ENCODE measurements around the gene SLC35A2. TPM values are rescaled to one million over a fixed set of nuclear protein-coding genes. Genes with fewer than 3 reads are reported as not detected.

The SLC35A2 gene
- total RNA-seq, 4 donors from 2014 or later: 14.0 to 27.9 (median 25.4) TPM

DNA sequence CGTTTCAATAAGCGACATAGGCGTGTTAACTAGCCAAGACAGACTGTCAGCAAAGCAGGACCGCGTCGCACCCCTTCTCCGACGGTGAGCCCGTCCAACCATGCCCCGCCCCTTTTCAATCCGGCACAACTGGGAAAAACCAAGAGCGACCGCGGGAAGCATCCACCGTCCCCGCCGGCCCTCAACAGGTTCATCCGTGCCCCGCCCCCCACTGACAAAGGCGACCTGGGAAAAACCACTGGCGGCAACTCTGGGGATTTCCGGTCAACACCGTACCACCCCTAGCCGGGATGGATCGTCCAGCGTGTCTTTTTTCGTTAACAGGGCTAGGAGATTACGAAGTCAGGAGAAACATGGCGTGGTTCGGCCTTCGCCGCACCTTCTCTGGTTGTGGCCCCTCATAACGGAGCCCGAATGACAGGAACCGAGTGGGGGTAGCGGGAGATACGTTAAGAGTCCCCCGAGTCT, 14.3 kb downstream of the SLC35A2 start:
- intact Hi-C loops (cut with DNase I; ENCODE audit: low total_unique reads): no loop called here
- DNase-seq (ENCODE audit: low spot score in 2 of 2): peak; percentile 67 to 95
- TF ChIP-seq POLR2A (IDR thresholded peaks at IDR 0.05): no peak
- no peak for TF ChIP-seq CTCF (IDR thresholded peaks at IDR 0.05)
- 1 to 49% methylated on average over 32 to 38 of the region's 38 CpGs for WGBS, 2 donors
- H3K4me3 ChIP-seq (ENCODE audit: low read depth, poor library complexity, severe bottlenecking): peak overlapping the region; percentile 50

DNA sequence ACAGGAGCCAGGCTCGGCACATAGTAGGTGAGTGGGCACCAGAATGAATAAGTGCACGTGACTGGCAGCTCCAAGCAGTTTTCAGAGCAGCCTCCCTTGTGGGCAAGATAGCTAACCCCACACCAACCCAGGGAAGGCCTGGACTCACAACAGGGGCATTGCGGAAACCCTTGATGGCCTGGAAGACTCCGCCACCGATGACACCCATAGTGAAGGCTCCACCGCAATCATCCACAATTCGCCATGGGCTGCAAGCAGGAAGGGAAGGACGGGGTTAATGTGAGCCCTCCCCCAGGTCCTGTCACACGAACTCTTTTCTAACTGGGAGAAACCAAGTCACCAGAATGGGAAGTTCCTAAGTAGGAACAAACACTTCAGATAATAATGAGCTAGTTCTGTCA, 14.8 kb downstream of the SLC35A2 start:
- intact Hi-C loops (cut with DNase I; ENCODE audit: low total_unique reads): no loop called here
- TF ChIP-seq CTCF (IDR thresholded peaks at IDR 0.05) (no peak), POLR2A (IDR thresholded peaks at IDR 0.05) (no peak)
- H3K4me3 ChIP-seq (ENCODE audit: low read depth, poor library complexity, severe bottlenecking): no peak overlapping the region
- peak in 1 of 2 donors; percentile 73 for DNase-seq (ENCODE audit: low spot score in 2 of 2)
- WGBS, 2 donors: 38 to 67% methylated on average over 9 of the region's 9 CpGs

DNA sequence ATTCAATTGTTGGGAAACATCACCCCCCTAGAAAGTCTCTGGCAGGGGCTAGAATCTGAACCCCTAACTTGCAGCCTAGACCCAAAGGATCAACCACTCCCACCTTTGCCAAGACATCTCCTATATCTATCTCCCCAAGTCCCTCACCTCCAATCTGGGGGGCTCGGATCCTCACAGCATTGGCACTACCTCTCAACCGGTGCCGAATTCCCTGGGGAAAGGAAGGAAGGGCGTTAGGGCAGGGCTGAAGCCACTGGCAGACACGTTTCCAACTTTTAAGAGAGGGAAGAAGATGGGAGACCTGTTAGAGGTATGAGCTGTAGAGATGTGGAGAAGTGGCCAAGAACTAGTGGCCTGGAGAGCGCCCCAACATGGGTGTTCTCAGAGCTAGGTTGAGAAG, 16.6 kb downstream of the SLC35A2 start:
- peak in 1 of 2 donors; percentile 29 for DNase-seq (ENCODE audit: low spot score in 2 of 2)
- 71 to 91% methylated on average over 6 of the region's 6 CpGs for WGBS, 2 donors
- intact Hi-C loops (cut with DNase I; ENCODE audit: low total_unique reads): no loop called here
- no peak overlapping the region for H3K4me3 ChIP-seq (ENCODE audit: low read depth, poor library complexity, severe bottlenecking)
- TF ChIP-seq POLR2A (IDR thresholded peaks at IDR 0.05): no peak
- TF ChIP-seq CTCF (IDR thresholded peaks at IDR 0.05): no peak

GRCh38 chrX:48893556-48894348, 17.7 kb downstream of the SLC35A2 start:
- no peak overlapping the region for H3K4me3 ChIP-seq (ENCODE audit: low read depth, poor library complexity, severe bottlenecking)
- WGBS, 2 donors: 84 to 95% methylated on average over 14 to 16 of the region's 16 CpGs
- no peak for TF ChIP-seq POLR2A (IDR thresholded peaks at IDR 0.05)
- TF ChIP-seq CTCF (IDR thresholded peaks at IDR 0.05): no peak
- intact Hi-C loops (cut with DNase I; ENCODE audit: low total_unique reads): no loop called here
- DNase-seq (ENCODE audit: low spot score in 2 of 2): no peak

- TF ChIP-seq POLR2A (IDR thresholded peaks at IDR 0.05) (no peak), CTCF (IDR thresholded peaks at IDR 0.05) (no peak)
- intact Hi-C loops (cut with DNase I; ENCODE audit: low total_unique reads): no loop called here
- H3K4me3 ChIP-seq (ENCODE audit: low read depth, poor library complexity, severe bottlenecking): no peak overlapping the region
- WGBS, 2 donors: 74 to 75% methylated on average over 4 of the region's 4 CpGs
- DNase-seq (ENCODE audit: low spot score in 2 of 2): no peak
Measured at GRCh38 chrX:48892896-48893295, 18.6 kb downstream of the SLC35A2 start.
